GM18907 (cell line): ENCODE measurements around the gene CES3.
A peak's percentile ranks its signal among the peaks of the same experiment; 100 is the strongest.
"Not testable (repeated sequence)": the region's sequence is repeated elsewhere in the genome, so short reads cannot be mapped to it uniquely, and the experiment has no call there.

Experiments used
- ATAC-seq: cut with Tn5 transposase; IDR thresholded peaks from one replicate; pipeline ENCODE4 v1.9.1; 2021; ENCODE audit warnings: mild to moderate bottlenecking, moderate library complexity; ENCODE audit not compliant: unreplicated experiment

CES3 gene

DNA sequence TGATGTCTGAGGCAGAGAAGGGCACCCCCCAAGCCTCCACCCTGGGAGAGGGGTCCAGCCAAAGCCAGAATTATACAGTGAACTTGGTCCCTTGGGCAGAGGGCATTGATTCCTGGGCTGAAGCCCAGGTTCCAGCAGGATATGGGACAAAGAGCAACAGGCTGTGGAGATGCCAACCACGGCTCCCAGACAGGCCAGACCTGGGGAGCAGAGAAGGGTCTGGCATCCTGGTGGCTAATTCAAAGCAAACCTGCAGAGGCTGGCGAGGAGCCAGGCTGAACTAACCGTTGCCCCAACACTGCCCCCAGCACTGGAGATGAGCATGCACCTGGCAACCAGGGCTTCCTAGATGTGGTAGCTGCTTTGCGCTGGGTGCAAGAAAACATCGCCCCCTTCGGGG, 3.0 kb downstream of the CES3 start:
- no peak for ATAC-seq

DNA sequence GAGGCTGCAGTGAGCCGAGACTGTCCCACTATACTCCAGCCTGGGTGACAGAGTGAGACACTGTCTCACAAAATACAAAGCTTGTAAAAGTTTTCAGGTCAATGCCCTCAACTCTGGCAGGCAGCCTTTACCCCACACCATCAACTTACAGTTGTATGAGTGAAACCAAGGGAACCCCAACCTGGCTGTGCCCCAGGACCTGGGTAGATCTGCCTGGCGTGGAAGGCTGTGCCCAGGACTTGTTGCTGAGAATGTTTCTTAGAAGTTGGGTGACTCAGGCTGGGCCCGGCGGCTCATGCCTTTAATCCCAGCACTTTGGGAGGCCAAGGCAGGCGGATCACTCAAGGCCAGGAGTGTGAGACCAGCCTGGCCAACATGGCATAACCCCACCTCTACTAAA, 7.8 kb downstream of the CES3 start:
- no peak for ATAC-seq

DNA sequence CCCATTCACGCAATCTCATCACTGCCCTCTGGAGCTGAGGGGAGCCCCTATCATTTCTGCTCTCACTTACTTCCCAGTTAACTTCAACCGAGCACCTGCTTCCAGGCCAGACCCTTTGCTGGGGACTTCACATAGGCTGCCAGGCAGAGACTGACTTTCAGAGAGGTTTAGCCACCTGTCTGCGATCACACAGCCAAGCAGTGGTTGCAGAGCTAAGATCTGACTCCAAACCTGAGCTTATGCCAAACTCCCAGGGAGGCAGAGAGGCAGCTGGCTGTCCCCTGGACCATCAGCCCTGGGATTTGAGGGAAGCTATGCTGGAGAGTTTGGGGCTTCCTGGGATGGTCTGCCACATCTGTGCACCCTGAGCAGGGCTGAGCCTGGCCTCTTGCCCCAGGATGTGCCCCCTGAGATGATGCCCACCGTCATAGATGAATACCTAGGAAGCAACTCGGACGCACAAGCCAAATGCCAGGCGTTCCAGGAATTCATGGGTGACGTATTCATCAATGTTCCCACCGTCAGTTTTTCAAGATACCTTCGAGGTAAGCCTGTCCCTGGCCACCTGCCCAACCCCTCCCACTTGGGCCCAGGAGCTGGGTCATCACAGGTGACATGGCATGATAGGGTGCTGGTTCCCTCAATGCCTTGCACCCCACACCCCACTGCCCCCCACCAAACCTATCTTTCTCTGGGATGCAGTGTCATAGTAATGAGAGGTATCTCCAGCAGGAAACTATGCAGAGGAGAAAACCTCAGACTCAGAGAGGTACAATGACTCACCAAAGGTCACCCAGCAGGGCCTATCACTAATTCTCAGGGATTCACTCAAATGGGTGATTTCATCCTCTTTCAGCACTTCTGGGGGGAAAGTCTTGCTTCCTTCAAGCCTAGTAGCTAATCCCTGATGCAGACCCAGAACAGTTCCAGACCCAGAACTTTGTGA, 10.0 kb downstream of the CES3 start:
- ATAC-seq = no peak

DNA sequence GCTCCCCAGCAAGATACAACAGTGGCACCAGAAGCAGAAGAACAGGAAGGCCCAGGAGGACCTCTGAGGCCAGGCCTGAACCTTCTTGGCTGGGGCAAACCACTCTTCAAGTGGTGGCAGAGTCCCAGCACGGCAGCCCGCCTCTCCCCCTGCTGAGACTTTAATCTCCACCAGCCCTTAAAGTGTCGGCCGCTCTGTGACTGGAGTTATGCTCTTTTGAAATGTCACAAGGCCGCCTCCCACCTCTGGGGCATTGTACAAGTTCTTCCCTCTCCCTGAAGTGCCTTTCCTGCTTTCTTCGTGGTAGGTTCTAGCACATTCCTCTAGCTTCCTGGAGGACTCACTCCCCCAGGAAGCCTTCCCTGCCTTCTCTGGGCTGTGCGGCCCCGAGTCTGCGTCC, 11.9 kb downstream of the CES3 start:
- no peak for ATAC-seq

DNA sequence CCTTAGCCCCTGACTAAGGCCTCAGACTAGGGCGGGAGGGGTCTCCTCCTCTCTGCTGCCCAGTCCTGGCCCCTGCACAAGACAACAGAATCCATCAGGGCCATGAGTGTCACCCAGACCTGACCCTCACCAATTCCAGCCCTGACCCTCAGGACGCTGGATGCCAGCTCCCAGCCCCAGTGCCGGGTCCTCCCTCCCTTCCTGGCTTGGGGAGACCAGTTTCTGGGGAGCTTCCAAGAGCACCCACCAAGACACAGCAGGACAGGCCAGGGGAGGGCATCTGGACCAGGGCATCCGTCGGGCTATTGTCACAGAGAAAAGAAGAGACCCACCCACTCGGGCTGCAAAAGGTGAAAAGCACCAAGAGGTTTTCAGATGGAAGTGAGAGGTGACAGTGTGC, 12.7 kb downstream of the CES3 start:
- ATAC-seq = no peak

DNA sequence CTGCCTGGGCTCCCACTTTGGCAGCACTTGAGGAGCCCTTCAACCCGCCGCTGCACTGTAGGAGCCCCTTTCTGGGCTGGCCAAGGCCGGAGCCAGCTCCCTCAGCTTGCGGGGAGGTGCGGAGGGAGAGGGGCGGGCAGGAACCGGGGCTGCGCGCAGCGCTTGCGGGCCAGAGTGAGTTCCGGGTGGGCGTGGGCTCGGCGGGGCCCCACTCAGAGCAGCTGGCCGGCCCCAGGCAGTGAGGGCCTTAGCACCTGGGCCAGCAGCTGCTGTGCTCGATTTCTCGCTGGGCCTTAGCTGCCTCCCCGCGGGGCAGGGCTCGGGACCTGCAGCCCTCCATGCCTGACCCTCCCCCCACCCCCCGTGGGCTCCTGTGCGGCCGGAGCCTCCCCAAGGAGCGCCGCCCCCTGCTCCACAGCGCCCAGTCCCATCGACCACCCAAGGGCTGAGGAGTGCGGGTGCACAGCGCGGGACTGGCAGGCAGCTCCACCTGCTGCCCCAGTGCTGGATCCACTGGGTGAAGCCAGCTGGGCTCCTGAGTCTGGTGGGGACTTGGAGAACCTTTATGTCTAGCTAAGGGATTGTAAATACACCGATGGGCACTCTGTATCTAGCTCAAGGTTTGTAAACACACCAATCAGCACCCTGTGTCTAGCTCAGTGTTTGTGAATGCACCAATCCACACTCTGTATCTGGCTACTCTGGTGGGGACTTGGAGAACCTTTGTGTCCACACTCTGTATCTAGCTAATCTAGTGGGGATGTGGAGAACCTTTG, 13.3 kb downstream of the CES3 start:
- ATAC-seq = not testable (repeated sequence)

DNA sequence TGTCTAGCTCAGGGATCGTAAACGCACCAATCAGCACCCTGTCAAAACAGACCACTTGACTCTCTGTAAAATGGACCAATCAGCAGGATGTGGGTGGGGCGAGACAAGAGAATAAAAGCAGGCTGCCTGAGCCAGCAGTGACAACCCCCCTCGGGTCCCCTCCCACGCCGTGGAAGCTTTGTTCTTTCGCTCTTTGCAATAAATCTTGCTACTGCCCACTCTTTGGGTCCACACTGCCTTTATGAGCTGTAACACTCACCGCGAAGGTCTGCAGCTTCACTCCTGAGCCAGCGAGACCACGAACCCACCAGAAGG, 13.8 kb downstream of the CES3 start:
- not testable (repeated sequence) for ATAC-seq

DNA sequence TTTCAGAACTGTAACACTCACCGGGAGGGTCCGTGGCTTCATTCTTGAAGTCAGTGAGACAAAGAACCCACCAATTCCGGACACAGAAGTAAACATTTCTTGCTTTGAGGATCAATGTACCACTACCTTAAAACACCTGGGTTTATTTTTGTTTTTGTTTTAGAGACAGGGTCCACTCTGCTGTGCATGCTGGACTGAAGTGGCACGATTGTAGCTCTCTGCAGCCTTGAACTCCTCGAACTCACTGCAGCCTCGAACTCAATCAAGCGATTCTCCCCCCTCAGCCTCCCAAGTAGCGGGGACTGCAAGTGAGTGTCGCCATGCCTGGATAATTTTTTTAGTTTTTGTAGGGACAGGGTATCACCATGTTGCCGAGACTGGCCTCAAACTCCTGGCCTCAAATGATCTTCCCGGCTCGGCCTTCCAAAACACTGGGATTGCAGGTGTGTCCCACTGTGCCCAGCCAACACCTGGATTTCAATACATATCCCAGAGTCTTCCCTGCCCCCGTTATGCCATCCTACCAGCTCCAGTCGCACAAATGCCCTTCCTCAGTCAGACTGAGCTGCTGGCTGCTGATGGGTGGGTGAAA, 14.3 kb downstream of the CES3 start:
- no peak for ATAC-seq

DNA sequence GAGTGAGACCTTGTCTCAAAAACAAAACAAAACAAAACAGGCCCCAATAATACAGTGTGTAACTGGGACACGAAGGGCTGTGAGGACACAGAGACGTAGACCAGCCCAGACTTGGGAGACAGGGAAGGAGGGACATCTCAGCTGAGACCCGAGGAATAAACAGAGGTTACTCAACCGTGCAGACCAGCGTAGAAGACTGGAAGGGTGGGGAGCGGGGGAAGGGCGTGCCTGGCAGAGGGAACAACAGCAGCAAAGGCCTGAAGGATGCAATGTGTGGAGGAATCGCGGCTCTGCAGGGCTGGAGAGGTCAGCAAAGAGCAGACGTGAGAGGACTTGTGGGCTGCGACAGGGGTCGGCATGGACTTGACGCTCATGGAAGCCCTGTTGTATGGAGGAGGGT, 15.7 kb downstream of the CES3 start:
- no peak for ATAC-seq

DNA sequence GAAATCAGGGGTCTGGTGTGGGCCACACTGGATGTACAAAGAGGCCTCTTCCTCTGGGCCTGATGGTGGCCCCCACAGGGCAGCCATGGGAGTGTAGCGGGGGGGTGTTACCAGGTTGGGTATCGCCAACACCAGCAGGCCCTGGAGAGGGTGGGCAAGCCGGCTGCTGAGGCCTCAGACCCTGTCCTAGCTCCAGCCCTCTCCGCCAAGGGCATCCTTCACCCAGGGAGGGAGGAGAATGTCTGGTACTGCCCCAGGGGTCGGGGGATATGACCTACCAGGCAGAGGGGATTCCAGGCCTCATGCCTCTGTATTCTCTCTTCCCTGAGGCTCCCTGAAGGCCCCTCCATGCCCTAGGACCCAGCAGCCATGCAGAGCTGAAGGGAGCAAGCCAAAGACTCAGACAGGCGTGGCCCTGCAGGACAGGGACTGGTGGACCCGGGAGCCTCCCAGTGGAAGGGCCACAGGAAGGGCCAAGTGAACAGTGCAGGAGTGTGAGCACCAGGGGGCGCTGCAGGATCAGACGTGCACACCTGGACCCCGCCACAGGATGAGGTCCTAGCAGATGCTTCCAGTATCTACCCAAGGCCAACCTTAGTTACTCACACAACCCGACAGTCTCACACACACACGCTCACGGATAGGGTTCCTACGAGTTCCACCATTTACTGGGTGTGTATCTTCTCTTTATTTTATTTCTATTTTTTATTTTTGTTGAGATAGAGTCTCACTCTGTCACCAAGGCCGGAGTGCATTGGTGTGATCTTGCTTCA, 16.5 kb downstream of the CES3 start:
- peak; percentile 74 for ATAC-seq

DNA sequence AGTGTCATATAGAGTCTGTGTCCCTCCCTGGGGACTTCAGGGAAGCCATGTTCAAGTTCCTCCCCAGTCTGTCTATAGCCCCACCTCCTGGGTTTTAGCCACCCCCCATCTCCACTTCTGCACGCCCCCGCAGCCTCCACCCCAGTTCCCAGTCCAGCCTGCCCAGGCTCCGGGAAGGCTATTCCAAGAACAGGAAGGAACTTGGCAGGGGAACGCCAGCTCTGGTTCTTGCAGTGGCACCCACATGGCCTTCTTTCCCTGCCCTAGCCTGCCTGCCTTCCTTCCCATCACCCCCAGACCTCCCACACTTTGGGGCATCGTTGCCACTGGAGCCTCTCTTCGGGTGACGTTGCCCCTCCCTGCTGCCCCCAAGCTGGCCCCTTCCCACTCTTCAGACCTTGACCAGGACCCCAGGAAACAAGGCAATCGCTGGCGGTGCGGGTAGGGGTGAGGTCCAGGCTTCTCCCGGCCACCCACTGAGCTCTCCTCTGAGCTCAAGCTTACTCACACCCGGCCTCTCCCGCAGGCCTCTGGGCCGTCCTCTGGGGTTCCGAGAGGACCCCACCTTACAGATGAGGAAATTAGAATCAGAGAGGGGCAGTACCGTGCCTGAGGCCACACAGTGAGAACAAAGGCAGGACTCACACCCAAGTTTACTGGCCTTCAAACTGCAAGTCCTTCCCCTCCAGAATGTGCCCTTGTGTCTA, 18.1 kb downstream of the CES3 start:
- no peak for ATAC-seq

DNA sequence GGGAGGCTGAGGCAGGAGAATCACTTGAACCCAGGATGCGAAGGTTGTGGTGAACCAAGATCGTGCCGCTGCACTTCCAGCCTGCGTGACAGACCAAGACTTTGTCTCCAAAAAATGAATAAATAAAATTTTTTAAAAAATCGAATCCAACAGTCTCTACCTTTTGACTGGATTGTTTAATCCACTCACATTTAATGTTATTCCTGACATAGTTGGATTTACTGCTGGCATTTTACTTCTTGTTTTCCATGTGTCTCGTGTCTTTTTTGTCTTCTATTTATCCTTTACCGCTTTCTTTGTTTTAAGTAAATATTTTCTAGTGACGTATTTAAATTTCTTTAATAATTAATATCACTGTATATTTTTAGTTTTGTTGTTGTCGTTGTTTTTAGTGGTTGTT, 22.0 kb downstream of the CES3 start:
- ATAC-seq = no peak

DNA sequence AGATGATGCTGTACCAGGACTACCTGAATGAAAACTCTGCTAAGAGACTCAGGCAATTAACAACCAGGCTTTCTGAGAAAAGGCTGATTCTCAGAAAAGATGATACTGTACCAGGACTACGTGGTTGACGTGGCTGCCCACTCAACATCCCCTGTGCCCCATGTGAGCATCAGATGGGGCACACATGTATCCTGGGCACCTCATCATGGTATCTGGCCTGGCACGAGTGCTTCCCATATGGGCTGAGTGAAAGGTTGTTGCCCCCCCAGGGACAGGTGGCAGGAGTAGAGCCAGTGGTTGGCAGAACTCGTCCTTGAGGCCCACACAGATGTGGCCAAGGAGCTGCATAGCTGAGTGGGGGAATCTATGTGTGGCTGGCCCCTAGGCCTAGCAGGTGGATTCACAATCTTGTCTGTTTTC, 23.8 kb downstream of the CES3 start:
- no peak for ATAC-seq

DNA sequence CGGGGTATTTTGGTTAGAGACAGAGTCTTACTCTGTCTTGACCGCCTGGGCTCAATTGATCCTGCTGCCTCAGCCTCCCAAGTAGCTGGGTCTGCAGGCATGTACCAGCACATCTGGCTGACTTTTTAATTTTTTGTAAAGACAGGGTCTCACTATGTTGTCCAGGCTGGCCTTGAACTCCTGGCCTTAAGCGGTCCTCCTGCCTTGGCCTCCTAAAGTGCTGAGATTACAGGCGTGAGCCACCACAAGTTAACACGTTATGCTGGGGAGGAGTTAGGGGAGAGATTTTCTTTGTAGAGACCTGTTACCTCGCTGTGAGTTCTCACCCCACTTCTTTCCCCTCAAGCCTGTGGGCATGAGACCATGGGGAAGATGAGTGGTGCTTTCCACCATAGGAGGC, 25.5 kb downstream of the CES3 start:
- ATAC-seq = no peak

DNA sequence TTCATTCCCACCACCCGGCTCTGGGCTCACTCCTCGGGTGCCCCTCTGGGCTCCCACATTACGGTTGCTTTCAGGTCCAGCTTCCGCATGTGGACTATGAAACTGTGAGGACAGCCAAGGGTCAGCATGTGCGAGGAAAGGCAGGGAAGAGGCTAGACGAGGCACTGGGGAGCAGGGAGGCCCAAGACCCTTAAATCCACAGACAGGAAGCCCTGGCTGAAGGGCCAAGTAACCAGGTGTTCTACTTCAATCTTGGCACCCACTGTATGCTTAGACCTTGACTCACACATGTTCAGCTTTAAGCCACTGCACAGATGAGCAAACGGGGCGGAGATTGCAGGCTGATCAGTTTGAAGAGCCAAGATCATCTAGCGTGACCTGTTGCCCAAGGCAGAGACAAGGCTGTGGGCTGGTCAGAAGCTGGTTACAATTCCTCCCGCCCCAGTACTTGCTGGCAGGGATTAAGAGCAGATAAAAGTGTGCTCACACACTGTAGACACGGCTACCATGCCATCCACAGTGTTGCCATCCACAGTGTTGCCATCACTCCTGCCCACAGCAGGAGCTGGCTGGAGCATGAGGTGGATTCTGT, 27.2 kb downstream of the CES3 start, which contains the start of gene CES4A:
TSS of gene CES4A (plus strand) at position 393 of the 592 bp plus-strand sequence. CDS start at position 577, 184 bp downstream.
- ATAC-seq = no peak

DNA sequence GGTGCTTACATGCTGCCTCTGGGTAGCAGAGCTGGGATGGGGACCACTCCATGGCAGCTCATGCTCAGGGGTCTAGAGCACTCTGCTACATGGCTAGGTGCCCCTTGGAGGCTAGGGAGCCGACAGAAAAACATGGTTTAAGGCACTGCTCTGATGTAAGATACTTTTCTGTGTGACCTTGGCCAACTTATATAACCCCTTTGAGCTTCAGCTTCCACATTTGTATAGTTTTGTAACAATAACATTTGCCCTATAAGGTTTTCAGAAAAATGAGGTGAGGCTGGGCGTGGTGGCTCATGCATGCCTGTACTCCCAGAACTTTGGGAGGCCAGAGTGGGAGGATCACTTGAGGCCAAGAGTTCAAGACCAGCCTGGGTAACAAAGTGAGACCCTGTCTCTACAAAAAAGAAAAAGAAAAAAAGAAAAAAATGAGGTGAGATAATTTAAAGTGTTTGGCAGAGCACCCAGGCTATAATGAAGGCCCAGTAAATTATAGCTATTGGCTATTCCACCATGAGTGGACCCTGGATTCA, 30.5 kb downstream of the CES3 start:
- ATAC-seq = no peak

DNA sequence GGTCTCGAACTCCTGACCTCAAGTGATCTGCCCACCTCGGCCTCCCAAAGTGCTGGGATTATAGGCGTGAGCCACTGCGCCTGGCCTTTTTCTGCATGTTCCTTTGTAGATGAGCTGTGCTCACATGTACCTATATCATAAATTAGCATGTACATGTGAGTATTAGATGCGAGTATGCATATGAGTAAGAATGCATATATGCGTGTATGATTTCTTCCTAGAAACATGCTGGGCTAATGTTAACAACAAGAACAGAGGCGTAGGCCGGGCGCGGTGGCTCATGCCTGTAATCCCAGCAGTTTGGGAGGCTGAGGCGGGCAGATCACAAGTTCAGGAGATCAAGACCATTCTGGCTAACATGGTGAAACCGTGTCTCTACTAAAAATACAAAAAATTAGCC, 32.5 kb downstream of the CES3 start:
- ATAC-seq = not testable (repeated sequence)

DNA sequence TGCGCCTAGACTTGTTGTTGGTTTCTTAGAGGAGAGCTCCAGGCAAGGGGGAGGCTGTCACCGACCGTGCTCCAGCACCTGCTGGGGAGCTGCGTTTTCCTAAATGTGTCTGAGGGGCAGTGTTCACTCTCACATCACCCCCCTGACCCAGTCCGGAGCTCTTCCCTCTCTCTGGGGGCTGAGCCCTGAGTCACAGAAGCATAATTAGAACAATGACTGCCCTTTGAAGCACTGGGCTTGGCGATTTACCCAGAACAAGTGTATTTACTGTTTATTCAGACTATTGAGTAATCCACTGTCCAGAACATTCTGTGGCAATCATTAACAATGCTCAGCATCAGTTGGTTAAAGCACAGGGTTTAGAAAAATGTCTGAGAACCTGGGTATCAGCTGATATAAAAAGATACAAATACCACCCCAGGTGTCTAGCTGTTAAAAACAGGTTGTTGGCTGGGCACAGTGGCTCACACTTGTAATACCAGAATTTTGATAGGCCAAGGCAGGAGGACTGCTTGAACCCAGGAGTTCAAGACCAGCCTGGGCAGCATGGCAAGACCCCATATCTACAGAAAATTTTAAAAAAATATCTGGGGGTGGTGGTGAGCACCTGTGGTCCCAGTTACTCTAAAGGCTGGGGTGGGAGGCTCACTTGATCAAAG, 35.4 kb downstream of the CES3 start:
- ATAC-seq = no peak

DNA sequence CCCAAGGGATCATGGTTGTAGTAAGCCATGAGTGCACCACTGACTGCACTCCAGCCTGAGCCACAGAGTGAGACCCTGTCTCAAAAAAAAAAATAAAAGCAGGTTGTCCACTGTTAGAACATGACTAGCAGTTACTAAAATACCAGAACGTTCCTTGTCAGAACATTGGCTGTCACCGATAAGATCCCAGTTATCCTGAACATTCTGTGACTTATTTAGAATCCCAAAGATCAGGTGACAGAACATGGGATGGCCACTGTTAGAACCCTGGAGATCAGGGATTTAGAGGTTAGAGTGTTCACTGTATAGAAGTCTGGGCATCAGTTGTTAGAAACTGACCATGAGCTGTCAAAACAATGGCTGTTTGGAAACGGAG, 35.9 kb downstream of the CES3 start:
- no peak for ATAC-seq
